Middle frontal gyrus (tissue), 1 donor: ENCODE measurements around the gene PTPRT.

ENCODE experiments used
- DNase-seq: peaks from one replicate; pipeline ENCODE4 v3.0.0-alpha.2; 2015; ENCODE audit warnings: low spot score; ENCODE audit errors: extremely low spot score

The PTPRT gene

DNA sequence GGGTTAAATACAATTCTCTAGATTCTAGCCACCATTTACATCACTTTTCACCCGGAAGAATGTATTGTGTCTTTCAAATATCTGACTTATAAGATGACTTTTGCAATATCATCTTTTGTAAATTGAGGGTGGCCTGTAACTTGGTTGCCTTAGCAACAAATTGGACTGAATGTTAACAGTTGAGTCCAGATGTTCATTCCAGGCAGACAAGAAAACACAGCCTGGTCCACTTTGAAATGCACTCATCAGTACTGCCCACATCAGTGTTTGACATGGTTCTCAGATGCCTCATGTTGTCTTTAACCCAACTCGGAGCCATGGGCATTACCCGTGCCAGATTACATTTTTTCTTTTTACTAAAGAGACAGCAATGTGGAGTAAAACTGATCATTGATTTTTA is 789.9 kb downstream of the PTPRT start:
- no peak for DNase-seq

DNA sequence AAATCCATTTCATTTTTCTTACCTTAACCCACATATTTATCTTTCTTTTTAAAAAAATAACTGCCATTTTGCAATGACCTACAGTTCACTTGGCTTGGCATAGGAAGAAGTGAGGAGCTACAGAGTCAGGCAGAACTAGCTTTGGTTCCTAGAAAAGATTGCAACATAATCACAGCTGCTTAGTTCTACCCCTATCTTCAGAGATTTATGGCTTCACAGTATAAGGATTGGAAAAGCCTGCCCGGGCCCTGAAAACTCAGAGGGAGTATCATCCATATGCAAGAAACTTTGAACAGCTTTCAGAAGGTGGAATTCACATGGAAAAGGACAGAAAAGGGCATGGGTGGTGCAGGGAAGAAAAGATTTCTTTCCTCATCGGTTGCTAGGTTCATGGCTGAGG is 797.3 kb downstream of the PTPRT start:
- DNase-seq: no peak

GRCh38 chr20:42391807-42392206 is 797.9 kb downstream of the PTPRT start:
- DNase-seq: no peak

- DNase-seq: no peak
These were observed 809.4 kb downstream of the PTPRT start for GRCh38 chr20:42380287-42380686.

DNA sequence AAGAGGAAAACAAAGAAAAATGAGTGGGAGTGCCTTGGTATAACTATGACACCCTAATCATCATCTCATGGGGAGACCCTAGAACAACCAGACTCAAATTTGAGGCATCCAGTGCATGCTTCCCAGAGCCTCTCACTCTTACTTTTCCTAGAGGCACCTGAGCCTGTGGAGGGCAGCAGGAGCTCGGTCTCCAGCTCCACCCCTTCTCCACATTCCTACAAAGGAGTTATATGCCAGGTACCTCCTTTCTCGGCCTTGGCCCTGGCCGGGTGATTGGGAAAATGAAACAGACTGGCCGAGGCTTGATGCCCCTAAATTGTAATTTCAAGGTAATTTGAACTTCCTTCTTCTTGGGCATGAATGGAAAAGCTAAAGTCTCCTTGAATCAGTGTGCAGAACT is 810.3 kb downstream of the PTPRT start:
- no peak for DNase-seq

DNA sequence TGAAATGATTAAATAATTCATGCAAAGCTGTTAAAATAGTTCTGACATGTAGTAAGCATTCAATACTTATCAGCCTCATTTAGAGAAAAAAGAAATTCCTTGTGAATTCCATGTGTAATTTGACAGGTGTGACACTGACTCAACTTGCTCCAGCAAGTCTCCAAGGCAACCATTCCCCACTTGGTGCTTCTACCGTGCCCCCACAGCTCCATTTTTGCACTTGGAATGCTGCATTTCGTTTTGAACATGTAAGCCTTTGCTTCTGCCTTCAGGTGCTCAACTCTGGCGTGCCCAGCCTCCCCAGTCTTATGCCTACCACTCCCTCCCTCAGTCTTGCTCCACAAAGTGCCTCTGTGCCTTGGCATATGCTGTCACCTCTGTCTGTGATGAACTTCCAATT is 810.9 kb downstream of the PTPRT start:
- no peak for DNase-seq

DNA sequence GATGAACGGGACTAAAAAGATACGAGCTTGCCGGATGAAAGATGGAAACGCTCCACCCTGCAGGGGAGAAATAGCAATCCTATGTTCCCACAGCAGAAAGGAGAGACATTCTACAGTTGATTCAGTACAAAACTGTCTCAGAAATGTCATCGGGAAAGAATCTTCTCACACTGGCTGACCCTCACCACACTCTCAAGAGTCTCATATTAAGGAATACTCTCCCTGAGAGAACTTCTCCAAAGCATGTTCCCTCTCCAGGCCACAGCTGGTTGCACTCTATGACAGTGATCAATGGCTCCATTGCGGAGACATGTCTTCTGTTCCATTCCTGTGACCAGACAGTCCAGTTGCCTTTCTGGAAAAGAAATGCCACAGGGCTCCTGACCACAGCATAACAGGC is 813.6 kb downstream of the PTPRT start:
- DNase-seq: no peak

DNA sequence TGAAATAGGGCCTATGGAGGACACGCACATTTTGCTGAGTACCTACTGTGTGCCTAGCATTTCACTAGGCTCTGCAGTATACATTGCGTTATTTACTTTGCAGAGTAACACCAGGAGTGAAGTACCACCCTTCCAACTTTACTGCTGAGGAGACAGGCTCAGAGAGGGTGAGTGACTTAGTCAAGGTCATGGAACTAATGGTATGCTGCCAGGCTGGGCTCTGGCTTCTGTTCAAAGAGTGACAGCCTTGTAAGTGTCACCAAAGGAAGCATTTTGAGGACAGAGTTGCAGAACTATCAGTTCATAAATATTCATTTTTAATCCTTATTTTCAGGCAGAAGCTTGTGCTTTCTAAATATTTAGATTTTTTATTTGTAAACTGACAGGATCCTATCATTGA is 816.7 kb downstream of the PTPRT start:
- DNase-seq: no peak

- no peak for DNase-seq
These were observed 819.6 kb downstream of the PTPRT start for GRCh38 chr20:42370075-42370474.

GRCh38 chr20:42368910-42369309 is 820.8 kb downstream of the PTPRT start:
- DNase-seq: no peak

GRCh38 chr20:42366626-42367025 is 823.1 kb downstream of the PTPRT start:
- no peak for DNase-seq

DNA sequence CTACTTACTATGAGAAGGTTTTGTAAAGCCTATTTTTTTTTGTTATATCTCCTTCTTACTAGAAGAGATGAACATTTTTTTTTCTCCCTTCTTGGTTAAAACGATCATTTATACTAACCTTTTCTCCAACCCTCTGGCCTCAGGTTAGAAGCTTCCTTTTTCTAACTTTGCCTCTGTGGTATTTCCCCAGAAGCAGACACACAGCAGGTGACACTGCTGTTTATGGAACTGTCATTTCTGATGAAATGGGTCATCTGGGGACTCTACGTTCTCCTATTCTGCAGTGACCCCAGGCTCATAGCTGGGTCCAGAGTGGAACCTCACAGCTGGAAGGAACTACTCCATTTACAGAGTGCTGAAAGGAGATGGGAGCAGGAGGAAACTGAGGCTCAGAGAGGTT is 825.3 kb downstream of the PTPRT start:
- DNase-seq: no peak

GRCh38 chr20:42361402-42361970 is 828.2 kb downstream of the PTPRT start:
- no peak for DNase-seq

DNA sequence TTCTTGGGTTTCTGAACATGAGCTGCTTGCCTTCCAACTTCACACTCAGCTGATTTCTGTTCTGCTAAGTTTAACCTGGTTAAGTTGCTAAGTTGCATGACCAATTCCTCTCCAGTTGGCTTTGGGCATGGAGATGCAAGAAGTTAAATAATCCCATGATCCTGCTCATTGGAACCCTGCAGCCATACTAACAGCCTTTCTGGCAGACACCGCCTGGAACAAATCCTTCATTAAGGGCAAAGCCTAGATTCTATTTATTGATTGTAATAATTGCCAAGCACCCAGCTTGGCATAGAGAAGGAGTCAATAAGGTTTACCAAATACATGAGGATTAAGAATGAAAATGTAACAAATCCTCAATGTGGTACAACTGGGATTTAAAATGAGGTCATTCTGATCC is 829.1 kb downstream of the PTPRT start:
- DNase-seq: no peak

DNA sequence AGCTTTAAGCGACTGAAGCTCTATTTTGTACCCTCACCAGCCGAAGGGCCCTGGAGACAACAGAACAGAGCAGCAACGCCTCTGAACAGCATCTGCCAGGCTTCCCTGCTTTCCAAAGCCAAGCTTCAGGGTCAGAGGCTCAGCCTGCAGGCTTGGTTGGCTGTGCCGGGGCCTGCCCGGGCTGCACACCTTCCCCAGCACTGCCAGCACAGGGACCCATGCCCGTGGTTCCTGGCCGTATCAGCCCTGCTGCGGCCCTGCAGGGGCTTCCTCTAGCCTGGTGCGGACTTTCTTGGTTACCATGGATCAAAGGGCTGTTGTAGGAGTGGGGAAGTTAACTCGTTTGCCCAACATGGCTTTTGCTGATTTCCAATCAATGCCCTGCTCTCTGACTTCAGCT is 830.1 kb downstream of the PTPRT start:
- no peak for DNase-seq

DNA sequence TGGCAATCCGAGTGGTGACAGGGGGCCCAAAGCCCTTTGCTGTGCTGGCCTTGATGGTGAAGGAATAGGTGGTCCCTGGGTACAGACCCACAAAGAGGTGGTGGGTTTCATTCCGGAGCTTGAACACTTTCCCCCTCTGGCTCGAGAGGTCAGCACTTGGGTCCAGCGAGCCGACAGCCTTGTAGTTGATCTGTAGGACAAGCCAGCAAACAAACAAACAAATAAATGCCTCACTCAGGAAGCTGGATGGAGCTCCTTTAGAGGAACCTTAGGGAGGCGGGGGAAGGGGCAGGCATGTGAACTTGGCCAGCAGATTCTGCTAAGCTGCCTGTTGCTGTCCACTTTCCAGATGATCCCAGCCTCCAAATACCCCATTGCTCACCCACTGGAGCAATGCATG is 837.6 kb downstream of the PTPRT start:
- no peak for DNase-seq

- no peak for DNase-seq
These were observed 839.2 kb downstream of the PTPRT start for GRCh38 chr20:42350521-42350920.

DNA sequence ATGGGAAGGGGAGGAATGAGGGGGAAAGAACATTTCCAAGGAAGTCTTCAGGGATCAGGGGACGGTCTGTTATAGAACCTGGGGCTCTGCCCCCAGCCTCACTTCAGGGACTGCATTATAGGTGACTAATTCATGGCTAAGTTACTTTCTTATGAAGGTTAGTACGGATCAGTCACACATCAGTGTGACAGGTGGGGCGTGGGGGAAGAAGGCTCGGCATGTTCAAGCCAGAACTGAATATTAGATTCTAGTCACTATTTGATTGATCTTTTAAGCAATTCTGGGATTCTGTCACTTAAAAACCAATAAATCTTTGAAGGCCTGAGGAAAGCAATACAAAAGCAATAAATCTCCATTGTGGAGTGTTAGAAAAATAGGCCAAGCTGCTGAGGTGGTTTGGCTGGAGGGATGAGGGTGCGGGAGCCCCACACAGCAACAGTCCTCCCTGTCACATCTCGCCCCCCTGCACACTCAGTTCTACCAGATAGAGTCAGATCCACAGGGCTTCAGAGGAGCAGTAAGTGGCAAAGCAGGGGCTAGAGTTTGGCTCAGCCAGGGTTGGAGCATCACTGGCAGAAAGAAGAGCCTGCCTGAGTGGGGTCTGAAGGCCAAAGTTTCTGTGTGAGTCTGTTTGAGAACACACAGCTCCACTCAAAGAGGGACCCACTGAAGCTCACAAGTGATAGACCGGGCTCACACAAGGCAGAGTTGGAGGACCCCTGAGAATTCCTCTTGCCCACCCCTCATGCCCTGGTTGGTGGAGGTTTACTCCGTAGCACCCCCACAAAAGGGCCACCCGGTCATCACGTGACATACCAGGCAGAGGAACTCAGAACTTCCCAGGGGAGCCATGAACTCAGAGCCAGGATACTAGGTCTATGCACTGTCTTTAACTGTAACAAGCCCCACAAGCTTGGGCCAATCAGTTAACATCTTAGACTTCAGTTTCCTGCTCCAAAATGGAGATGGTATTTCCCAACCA is 843.2 kb downstream of the PTPRT start:
- no peak for DNase-seq

GRCh38 chr20:42341654-42342053 is 848.1 kb downstream of the PTPRT start:
- peak; percentile 48 for DNase-seq

DNA sequence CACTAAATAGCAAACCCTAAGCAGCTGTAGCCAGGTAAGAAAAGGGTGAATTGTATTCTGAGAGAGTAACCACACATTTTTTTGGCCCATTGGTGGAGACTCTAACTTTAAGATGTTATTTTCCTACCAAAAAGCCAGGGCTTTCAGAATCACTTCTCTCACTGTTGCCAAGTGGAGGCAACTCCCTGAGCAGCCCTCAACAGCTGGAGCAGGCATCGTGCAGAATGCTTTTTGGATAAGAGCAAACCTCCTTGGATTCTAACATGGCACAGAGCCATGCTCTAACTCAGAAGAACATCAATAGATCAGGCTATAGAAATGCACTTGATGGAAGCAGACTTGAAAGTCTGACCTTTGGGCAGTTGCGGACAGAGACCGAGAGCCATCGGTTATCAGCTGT is 849.3 kb downstream of the PTPRT start:
- DNase-seq: no peak

DNA sequence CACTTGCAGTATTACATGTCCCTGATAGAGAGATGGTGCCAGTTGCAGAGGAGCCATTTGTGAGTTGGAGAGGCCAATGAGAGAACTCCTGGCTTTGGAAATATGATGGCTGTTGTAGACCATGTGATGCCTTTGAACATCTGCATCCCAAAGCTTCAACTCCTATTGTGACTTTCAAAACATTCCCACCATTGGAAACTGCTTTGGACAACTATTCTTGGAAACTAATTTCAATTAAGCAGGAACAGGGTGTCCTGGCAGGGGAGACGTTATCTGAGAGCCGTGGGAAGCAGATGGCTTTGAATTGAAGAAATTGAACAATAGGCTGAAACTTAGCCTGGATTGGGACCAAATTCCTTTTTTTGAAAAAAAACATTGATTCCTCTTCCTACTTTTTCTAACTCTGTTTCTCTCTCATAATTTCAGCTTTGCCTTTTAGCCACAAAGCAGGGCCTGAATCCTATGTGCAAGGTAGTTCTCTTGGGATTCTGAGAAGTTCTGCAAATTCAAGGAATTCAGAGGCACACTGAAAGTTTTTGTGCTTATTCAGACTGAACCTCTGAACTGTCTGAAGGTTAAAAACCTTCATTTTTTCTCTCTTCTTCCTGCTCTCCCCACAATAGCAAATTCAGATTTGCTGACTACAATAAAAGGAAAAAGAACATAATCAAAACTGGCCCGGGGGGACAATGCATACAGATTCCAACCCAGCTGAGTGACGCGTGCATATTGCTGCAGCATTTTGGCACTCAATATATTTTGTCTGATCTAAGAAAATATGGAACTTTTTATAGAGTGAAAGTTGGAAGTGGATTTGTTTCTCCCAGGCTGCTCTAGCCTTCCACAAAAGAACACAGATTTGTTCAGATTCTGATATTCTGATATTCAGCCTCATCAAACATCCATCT is 851.2 kb downstream of the PTPRT start:
- DNase-seq: no peak

- no peak for DNase-seq
These were observed 853.1 kb downstream of the PTPRT start for GRCh38 chr20:42336576-42336975.
